Measurements from ENCODE around the gene SNTA1. TPM values are rescaled to one million over a fixed set of nuclear protein-coding genes. Genes with fewer than 3 reads are reported as not detected.

Gene SNTA1
- total and polyA plus RNA-seq, 9 of the 15 experiments (the other 6 are each of a cell fraction or from before 2014, with no cell fraction given): 1.2 to 40.8 (median 20.3) TPM

DNA sequence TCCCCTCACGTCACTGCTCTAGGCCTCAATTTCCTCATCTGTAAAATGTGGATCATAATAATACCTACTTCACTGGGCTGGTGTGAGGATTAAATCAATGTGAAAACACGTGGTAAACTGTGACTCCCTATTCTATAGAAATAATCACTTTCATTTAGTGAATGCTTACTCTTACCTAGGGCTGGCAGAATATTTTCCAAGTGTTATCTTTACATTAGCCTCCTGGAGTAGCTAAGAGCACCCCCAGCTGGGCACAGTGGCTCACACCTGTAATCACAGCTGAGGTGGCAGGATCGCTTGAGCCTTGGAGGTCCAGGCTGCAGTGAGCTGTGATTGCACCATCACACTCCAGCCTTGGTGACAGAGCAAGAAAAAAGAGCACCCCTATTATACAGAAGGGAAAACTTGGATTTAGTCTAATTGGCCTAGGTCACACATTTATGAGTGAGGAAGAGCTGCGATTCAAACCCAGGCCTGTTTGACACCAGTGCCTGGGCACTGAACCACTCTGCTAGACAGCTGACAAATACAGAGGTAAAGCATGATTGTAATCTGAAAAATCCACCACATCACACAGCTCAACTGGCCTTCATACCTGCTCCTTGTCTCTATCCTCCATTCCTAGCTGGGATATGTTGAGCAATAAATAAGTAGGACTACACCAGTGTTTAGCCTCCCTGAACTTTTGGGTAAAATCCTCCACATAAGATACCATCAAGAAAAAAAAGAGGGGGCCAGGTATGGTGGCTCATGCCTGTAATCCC, 1.4 kb upstream of the SNTA1 start (continued):
- TF ChIP-seq, protein P1, sequence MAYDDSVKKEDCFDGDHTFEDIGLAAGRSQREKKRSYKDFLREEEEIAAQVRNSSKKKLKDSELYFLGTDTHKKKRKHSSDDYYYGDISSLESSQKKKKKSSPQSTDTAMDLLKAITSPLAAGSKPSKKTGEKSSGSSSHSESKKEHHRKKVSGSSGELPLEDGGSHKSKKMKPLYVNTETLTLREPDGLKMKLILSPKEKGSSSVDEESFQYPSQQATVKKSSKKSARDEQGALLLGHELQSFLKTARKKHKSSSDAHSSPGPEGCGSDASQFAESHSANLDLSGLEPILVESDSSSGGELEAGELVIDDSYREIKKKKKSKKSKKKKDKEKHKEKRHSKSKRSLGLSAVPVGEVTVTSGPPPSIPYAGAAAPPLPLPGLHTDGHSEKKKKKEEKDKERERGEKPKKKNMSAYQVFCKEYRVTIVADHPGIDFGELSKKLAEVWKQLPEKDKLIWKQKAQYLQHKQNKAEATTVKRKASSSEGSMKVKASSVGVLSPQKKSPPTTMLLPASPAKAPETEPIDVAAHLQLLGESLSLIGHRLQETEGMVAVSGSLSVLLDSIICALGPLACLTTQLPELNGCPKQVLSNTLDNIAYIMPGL (CRISPR knock-in tag; IDR thresholded peaks at IDR 0.05): no peak
- TF ChIP-seq ZNF324 (CRISPR knock-in tag; IDR thresholded peaks at IDR 0.05): no peak
- no peak for TF ChIP-seq FOXP1 (CRISPR knock-in tag; IDR thresholded peaks at IDR 0.05)
- TF ChIP-seq ZNF592 (IDR thresholded peaks at IDR 0.05): 0 out of 2 replicates have a peak, but pooled peaks have one; percentile 20
- no peak for TF ChIP-seq ZNF780A (CRISPR knock-in tag; IDR thresholded peaks at IDR 0.05)
- TF ChIP-seq CEBPB (tag; IDR thresholded peaks at IDR 0.05): peak; percentile 61
- no peak for TF ChIP-seq RFX7 (CRISPR knock-in tag; IDR thresholded peaks at IDR 0.05)
- no peak for TF ChIP-seq ZNF445 (CRISPR knock-in tag; IDR thresholded peaks at IDR 0.05; ENCODE audit: low read depth)
